Measurements from ENCODE around the gene MTA3.

- TF ChIP-seq EZH2 (IDR thresholded peaks at IDR 0.05; ENCODE audit: borderline replicate concordance, low read length), result no peak
- no peak for TF ChIP-seq CTCF (conservative IDR thresholded peaks at IDR 0.05 in 1 of 2, IDR thresholded peaks at IDR 0.05 in 1 of 2; ENCODE audit: extremely low read depth in 1 of 2, insufficient read depth in 1 of 2, low read depth in 1 of 2, low read length in 2 of 2)
These were observed 4.8 kb downstream of the MTA3 start for GRCh38 chr2:42573256-42573655.
